BLaER1 treated with 17β-estradiol and CSF1 and Interleukin-3, amounts not matched to agents 10 nM and 100 nM (cell line): ENCODE results near the gene PLCL2.
"Not testable (repeated sequence)": the region's sequence is repeated elsewhere in the genome, so short reads cannot be mapped to it uniquely, and the experiment has no call there.

Experiments used
- H3K27ac ChIP-seq, 11 experiments: shearing (Covaris generic); formaldehyde crosslinking; 2 replicates each; pipeline ENCODE4 v1.8.1; 2022
- H3K27me3 ChIP-seq, 11 experiments: shearing (Covaris generic); formaldehyde crosslinking; 2 replicates each; pipeline ENCODE4 v1.8.1; 2022
- H3K36me3 ChIP-seq, 11 experiments: shearing (Covaris generic); formaldehyde crosslinking; 2 replicates each; pipeline ENCODE4 v1.8.1; 2022
- H3K4me1 ChIP-seq, 10 experiments: shearing (Covaris generic); formaldehyde crosslinking; 2 replicates each; pipeline ENCODE4 v1.8.1; 2022
- H3K4me2 ChIP-seq, 11 experiments: shearing (Covaris generic); formaldehyde crosslinking; 2 replicates each; pipeline ENCODE4 v1.8.1; 2022
- H3K4me3 ChIP-seq, 10 experiments: shearing (Covaris generic); formaldehyde crosslinking; 2 replicates each; pipeline ENCODE4 v1.8.1; 2022
- H3K9ac ChIP-seq, 11 experiments: shearing (Covaris generic); formaldehyde crosslinking; 2 replicates each; pipeline ENCODE4 v1.8.1; 2022
- H3K9me3 ChIP-seq, 11 experiments: shearing (Covaris generic); formaldehyde crosslinking; replicated peaks in 1 of 11; 2 replicates each; pipeline ENCODE4 v1.8.1; 2022
- H4K20me1 ChIP-seq, 11 experiments: shearing (Covaris generic); formaldehyde crosslinking; 2 replicates each; pipeline ENCODE4 v1.8.1; 2022
- Cebpa-rat ChIP-seq, 11 experiments: shearing (Covaris generic); IDR thresholded peaks; 2 replicates each; pipeline ENCODE4 v1.8.1; 2022

The PLCL2 gene

DNA sequence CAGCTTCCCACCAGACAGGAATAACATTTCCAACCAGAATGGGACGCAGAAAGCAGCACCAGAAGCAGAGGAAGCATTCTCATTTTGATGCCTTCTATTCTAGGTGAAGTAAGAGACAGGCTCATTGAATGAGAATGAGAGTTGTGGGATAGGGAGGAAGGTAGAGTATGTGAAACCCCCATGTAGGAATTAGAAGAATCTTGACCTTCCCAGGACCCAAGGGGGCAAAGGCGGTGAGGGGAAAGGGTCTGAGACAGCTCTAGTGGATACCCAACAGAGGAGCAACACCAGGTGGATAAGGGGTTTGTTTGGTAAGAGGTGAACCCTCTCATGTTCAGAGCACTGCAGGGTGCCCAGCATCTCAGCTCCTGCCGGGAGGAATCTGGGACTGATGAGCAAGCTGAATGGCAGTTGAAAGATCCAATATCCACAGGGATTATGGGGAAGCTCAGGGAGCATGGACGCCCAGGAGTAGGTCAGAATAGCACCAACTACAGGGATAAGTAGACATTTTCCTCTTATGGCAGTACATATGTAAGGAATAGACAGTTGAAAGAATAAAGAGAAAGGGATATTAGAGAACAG lies 77.0 kb downstream of the PLCL2 start:
- Histone ChIP-seq H3K4me1 (no peaks in the 10 kb centered on the region), H3K36me3 (peaks cover 0 to 7% (median 0%) of the 10 kb centered on the region in 11 experiments; a peak in 4 of 22 replicates), H3K9me3 (peaks cover 4 to 28% (median 16%) of the 10 kb centered on the region in 11 experiments), H3K4me3 (no peak overlapping the region), H3K4me2 (no peak overlapping the region), H3K9ac (no peak overlapping the region), H4K20me1 (peaks cover 0 to 31% (median 0%) of the 10 kb centered on the region in 11 experiments; a peak in 7 of 22 replicates), H3K27ac (no peak overlapping the region), H3K27me3 (no peaks in the 10 kb centered on the region)
- TF ChIP-seq Cebpa-rat (IDR thresholded peaks at IDR 0.05): no peak

DNA sequence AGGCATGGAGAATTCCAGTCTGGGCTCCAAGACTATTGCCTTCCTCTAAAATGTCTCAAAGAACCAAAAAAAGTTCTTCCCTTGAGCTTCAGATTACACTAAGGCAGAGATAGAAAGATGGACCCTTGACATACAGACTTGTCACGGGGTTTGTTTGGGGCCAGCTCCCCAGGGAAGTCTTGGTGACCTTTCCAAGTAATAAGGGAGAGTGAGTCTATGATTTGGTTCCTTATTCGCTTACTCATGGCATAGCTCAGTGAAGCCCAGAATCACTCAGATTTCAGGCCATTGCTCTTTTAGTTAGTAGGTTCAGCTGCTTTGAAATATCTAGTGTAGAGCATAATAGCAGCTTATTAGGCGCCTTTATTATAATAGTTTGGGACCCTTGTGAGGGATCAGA lies 90.3 kb downstream of the PLCL2 start:
- H3K27ac ChIP-seq: no peak overlapping the region
- no peaks in the 10 kb centered on the region for H3K27me3 ChIP-seq
- TF ChIP-seq Cebpa-rat (IDR thresholded peaks at IDR 0.05): no peak
- no peaks in the 10 kb centered on the region for H3K4me1 ChIP-seq
- H3K4me3 ChIP-seq: no peak overlapping the region
- H3K9ac ChIP-seq: no peak overlapping the region
- H3K9me3 ChIP-seq: peaks cover 33 to 55% (median 47%) of the 10 kb centered on the region in 11 experiments
- no peak overlapping the region for H3K4me2 ChIP-seq
- H3K36me3 ChIP-seq: peaks cover 0 to 13% (median 4%) of the 10 kb centered on the region in 11 experiments; a peak in 2 of 22 replicates
- H4K20me1 ChIP-seq: peaks cover 0 to 53% (median 0%) of the 10 kb centered on the region in 11 experiments; a peak in 6 of 22 replicates

DNA sequence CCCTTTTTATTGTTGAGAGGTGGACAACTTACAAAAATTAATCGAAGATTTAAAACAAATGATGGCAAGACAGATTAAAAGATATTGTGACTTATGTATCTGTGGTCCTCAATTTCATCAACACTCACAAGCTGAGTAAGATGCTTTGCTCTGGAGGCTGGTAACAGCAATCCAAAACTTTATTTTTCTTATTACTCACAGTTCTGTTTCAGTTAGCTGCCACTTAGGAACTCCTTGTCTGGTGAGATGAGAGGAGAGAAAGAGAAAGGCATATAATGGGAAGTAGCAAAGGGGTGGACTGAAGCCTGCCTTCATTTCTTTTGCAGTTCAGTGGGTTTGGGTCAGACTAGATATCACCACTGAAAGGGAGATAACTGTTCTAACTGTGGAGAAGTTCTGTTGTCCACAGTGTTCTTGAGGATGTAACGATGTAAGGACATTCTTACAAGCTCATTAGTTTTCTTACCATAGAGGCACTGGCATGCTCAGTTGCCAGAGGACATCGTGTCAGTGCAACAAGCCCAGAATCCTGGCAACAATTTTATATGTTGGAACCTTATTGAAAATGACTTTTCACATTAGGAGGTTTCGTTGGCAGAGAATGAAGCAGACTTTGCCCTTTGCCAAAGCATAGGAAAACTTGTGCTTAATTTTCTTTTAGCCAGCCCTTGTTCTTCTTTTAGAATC lies 93.6 kb downstream of the PLCL2 start:
- no peaks in the 10 kb centered on the region for H3K27me3 ChIP-seq
- H3K9me3 ChIP-seq: peaks cover 20 to 48% (median 37%) of the 10 kb centered on the region in 11 experiments
- peaks cover 0 to 7% (median 2%) of the 10 kb centered on the region in 11 experiments; a peak in 1 of 22 replicates for H3K36me3 ChIP-seq
- H4K20me1 ChIP-seq: peaks cover 0 to 65% (median 0%) of the 10 kb centered on the region in 11 experiments; a peak in 7 of 22 replicates
- no peak overlapping the region for H3K4me2 ChIP-seq
- H3K4me3 ChIP-seq: no peak overlapping the region
- no peak overlapping the region for H3K27ac ChIP-seq
- no peaks in the 10 kb centered on the region for H3K4me1 ChIP-seq
- no peak overlapping the region for H3K9ac ChIP-seq
- TF ChIP-seq Cebpa-rat (IDR thresholded peaks at IDR 0.05): no peak

DNA sequence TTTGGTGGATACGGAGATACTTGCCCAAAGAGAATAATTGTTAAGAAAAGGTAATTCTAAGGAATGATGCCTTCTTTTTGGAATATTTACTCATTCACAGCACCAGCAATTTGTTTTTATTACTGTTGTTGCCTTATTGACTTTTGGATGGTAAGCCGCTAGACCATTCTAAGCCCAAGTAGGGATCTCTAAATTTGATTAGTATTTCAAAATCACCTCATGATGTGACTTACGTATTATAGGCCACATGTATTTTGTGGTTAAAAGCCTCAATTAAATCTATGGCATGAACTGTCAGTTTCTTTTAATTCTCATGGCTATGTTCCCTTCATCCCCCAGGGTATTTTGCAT lies 94.1 kb downstream of the PLCL2 start:
- H3K27me3 ChIP-seq: no peaks in the 10 kb centered on the region
- no peak overlapping the region for H3K27ac ChIP-seq
- H3K9ac ChIP-seq: no peak overlapping the region
- peaks cover 15 to 43% (median 31%) of the 10 kb centered on the region in 11 experiments for H3K9me3 ChIP-seq
- H3K4me3 ChIP-seq: no peak overlapping the region
- no peak overlapping the region for H3K4me2 ChIP-seq
- no peaks in the 10 kb centered on the region for H3K4me1 ChIP-seq
- H4K20me1 ChIP-seq: peaks cover 0 to 66% (median 0%) of the 10 kb centered on the region in 11 experiments; a peak in 7 of 22 replicates
- no peak for TF ChIP-seq Cebpa-rat (IDR thresholded peaks at IDR 0.05)
- H3K36me3 ChIP-seq: peaks cover 0 to 5% (median 0%) of the 10 kb centered on the region in 11 experiments; a peak in 1 of 22 replicates

DNA sequence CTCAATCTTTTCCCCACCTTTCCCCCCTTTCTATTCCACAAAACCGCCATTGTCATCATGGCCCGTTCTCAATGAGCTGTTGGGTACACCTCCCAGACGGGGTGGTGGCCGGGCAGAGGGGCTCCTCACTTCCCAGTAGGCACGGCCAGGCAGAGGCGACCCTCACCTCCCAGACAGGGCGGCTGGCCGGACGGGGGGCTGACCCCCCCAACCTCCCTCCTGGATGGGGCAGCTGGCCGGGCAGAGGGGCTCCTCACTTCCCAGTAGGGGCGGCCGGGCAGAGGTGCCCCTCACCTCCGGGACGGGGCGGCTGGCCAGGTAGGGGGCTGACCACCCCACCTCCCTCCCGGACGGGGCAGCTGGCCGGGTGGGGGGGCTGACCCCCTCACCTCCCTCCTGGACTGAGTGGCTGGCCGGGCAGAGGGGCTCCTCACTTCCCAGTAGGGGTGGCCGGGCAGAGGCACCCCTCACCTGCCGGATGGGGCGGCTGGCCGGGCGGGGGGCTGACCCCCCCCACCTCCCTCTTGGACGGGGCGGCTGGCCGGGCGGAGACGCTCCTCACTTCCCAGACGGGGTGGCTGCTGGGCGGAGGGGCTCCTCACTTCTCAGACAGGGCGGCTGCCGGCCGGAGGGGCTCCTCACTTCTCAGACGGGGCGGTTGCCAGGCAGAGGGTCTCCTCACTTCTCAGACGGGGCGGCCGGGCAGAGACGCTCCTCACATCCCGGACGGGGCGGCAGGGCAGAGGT lies 95.2 kb downstream of the PLCL2 start:
- H4K20me1 ChIP-seq: peaks cover 0 to 66% (median 0%) of the 10 kb centered on the region in 11 experiments; a peak in 7 of 22 replicates
- not testable (repeated sequence) for H3K9ac ChIP-seq, H3K4me3 ChIP-seq, H3K4me2 ChIP-seq, H3K36me3 ChIP-seq, H3K27me3 ChIP-seq, H3K27ac ChIP-seq, H3K4me1 ChIP-seq
- H3K9me3 ChIP-seq: peaks cover 8 to 36% (median 22%) of the 10 kb centered on the region in 11 experiments; a peak in 20 of 22 replicates

DNA sequence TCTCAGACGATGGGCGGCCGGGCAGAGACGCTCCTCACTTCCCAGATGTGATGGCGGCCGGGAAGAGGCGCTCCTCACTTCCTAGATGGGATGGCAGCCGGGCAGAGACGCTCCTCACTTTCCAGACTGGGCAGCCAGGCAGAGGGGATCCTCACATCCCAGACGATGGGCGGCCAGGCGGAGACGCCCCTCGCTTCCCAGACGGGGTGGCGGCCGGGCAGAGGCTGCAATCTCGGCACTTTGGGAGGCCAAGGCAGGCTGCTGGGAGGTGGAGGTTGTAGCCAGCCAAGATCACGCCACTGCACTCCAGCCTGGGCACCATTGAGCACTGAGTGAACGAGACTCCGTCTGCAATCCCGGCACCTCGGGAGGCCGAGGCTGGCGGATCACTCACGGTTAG lies 95.8 kb downstream of the PLCL2 start:
- H3K4me3 ChIP-seq, H3K9ac ChIP-seq, H3K36me3 ChIP-seq, H3K4me2 ChIP-seq, H3K4me1 ChIP-seq, H3K27ac ChIP-seq, H3K27me3 ChIP-seq: not testable (repeated sequence)
- H4K20me1 ChIP-seq: peaks cover 0 to 66% (median 0%) of the 10 kb centered on the region in 11 experiments; a peak in 8 of 22 replicates
- H3K9me3 ChIP-seq: peaks cover 7 to 34% (median 21%) of the 10 kb centered on the region in 11 experiments; a peak in 20 of 22 replicates

DNA sequence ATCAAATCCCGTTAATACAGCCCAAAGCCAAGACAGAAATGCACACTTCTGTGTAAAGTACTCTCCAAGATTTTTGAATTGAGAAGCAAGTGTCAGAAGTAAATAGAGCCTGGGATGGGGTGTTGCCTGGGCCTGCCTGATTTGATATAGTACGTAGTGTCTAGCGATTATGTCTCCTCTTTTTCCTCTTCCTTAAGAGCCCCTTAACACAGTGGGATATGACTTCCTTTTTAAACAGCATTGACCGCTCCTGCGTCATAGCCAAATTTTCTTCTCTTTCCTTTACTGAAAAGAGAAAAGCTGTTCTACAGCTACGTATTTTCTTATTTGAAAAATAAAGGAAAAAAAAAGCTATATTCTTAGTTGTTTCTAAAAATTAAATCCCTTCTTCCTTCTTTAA lies 97.7 kb downstream of the PLCL2 start:
- no peak for TF ChIP-seq Cebpa-rat (IDR thresholded peaks at IDR 0.05)
- peaks cover 0 to 62% (median 0%) of the 10 kb centered on the region in 11 experiments; a peak in 6 of 22 replicates for H4K20me1 ChIP-seq
- H3K4me3 ChIP-seq: no peak overlapping the region
- H3K27ac ChIP-seq: no peak overlapping the region
- H3K36me3 ChIP-seq: peaks cover 0 to 5% (median 0%) of the 10 kb centered on the region in 11 experiments; a peak in 2 of 22 replicates
- peaks cover 8 to 27% (median 18%) of the 10 kb centered on the region in 11 experiments; a peak in 20 of 22 replicates for H3K9me3 ChIP-seq
- H3K27me3 ChIP-seq: no peaks in the 10 kb centered on the region
- H3K4me2 ChIP-seq: no peak overlapping the region
- H3K9ac ChIP-seq: no peak overlapping the region
- no peaks in the 10 kb centered on the region for H3K4me1 ChIP-seq

DNA sequence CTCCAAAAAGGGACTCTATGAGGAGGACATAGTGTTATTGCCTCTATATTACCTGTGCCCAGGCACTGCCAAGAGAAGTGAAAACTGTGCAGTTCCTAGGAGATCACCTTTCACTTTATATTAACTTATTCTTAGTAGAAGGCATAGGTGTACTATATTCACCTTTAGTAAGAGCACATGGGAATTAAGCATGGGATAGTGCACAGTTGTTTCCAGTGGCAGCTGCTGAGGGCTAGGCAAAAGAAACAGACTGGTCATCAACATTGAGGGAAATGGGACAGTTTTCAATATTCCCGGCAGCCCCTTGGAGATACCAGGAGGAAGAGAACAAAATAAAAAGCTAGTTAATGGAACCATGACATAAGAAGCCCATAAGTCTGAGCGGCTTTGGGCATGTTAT lies 100.9 kb downstream of the PLCL2 start:
- TF ChIP-seq Cebpa-rat (IDR thresholded peaks at IDR 0.05): no peak
- Histone ChIP-seq H3K27me3 (no peaks in the 10 kb centered on the region), H3K4me3 (no peak overlapping the region), H3K9ac (no peak overlapping the region), H3K36me3 (peaks cover 0 to 5% (median 0%) of the 10 kb centered on the region in 11 experiments; a peak in 1 of 22 replicates), H3K9me3 (peaks cover 0 to 5% (median 0%) of the 10 kb centered on the region in 11 experiments; a peak in 2 of 22 replicates), H3K4me1 (no peaks in the 10 kb centered on the region), H4K20me1 (peaks cover 0 to 76% (median 3%) of the 10 kb centered on the region in 11 experiments; a peak in 7 of 22 replicates), H3K27ac (no peak overlapping the region), H3K4me2 (no peak overlapping the region)

DNA sequence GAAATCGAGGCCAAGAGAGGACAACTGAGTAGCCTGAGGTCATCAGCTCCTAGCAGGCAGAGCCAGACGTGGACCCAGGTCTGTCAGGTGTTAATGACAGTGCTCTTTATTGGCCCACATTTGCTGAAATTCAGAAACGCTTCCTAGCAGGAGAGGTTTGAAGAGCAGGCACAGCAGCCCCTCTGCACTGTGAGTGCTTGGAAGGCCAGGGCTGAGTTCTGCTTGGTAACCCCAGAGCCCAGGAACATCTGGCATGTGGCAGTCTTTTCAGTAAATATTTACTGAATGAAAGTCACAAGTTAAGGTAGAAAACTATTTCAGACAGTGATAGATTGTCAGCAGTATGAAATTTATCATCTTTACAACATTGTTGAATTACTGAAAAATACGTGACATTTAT lies 102.4 kb downstream of the PLCL2 start:
- Histone ChIP-seq H4K20me1 (peaks cover 0 to 83% (median 8%) of the 10 kb centered on the region in 11 experiments; a peak in 9 of 22 replicates), H3K27me3 (no peaks in the 10 kb centered on the region), H3K9me3 (peaks cover 0 to 5% (median 0%) of the 10 kb centered on the region in 11 experiments; a peak in 1 of 22 replicates), H3K4me3 (no peak overlapping the region), H3K4me2 (no peak overlapping the region), H3K27ac (no peak overlapping the region), H3K9ac (no peak overlapping the region), H3K4me1 (no peaks in the 10 kb centered on the region), H3K36me3 (peaks cover 0 to 5% (median 0%) of the 10 kb centered on the region in 11 experiments; a peak in 1 of 22 replicates)
- no peak for TF ChIP-seq Cebpa-rat (IDR thresholded peaks at IDR 0.05)
